WTC11 (cell line): ENCODE measurements around the gene SLC25A45.

Source experiments
- JUN ChIP-seq: sonication (generic); formaldehyde crosslinking; IDR thresholded peaks from 2 replicates; pipeline ENCODE4 v1.8.0; 2023; ENCODE audit warnings: mild to moderate bottlenecking, missing genetic modification reagents
- TF ChIP-seq, protein P1 (sequence below): sonication (generic); formaldehyde crosslinking; IDR thresholded peaks from 2 replicates; pipeline ENCODE4 v1.8.0; 2023; ENCODE audit warnings: missing genetic modification reagents

DNA sequence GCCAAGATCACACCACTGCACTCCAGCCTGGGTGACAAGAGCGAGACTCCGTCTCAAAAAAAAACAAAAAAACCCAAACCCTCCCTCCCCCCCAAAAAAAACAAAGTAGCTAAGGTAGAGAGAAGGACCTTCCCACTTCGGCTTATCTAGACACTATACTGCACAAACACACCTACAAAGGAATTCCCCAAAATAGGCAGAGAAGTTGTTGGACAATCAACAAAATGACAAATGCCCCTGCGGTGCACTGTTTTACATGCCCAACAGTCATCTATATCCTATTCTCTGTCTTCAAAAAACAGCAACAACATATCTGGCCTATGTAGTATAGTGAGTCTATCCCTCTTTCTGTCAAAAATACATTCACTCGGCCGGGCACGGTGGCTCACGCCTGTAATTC, 55.4 kb downstream of the SLC25A45 start:
- TF ChIP-seq JUN (CRISPR knock-in tag), result no peak
- TF ChIP-seq, protein P1, sequence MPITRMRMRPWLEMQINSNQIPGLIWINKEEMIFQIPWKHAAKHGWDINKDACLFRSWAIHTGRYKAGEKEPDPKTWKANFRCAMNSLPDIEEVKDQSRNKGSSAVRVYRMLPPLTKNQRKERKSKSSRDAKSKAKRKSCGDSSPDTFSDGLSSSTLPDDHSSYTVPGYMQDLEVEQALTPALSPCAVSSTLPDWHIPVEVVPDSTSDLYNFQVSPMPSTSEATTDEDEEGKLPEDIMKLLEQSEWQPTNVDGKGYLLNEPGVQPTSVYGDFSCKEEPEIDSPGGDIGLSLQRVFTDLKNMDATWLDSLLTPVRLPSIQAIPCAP (CRISPR knock-in tag), result no peak
